ENCODE results near the gene USP13.

USP13 gene

GRCh38 chr3:179697736-179698332 is 45.0 kb downstream of the USP13 start:
- no peak for DNase-seq (ENCODE audit: low read depth)

- DNase-seq (ENCODE audit: low read depth), result no peak
Measured at GRCh38 chr3:179700716-179701115, 47.9 kb downstream of the USP13 start.

DNA sequence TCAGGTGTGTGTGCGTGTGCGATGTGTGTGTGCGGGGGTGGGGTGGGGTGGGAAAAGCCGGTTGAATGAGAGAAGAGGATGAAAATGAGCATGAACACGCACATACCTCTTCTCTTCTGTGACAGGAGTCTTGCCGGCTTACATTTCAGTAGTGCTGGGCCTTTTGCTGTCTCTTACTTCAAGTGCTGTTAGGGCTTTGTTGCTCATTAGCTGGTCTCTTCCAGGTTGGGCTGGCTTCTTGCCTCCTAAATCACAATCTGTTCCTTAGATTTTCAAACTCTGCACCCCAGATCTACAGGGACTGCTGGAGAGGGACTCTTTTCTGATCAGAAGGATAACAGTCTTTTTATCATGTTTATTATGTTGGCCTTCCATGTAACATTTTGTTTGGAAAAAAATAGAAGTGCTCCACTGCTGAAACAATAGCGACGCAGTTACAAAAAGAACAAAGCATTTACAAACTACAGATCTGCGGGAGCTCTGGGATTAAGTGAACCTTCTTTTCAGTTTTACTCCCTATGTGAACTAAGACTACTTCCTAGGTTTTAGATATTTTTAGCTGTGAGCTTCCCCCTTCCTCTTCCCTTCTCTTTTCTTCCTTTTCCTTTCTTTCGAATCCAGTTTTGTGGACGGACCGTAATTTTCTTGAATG is 48.5 kb downstream of the USP13 start:
- no peak for DNase-seq (ENCODE audit: low read depth)

- no peak for DNase-seq (ENCODE audit: low read depth)
Measured at GRCh38 chr3:179702271-179702947, 49.6 kb downstream of the USP13 start.

DNA sequence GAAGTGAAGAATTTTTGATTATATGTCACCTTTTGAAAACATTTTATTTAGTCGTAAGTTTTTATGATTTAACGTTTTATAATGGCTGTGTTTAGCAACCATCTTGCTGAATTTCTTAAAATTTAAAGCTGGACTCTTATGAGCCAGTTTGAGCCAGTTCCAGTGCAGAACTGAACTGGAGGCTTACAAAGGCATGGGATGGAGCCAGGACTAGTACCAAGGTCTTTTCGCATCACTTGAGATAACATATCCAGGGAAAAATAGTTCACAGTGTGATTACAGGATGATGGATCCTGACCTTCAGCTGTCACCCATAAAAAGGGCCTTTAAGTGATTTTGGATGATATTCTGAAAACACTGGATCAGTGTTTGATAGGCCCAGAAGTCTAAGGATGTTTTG is 51.0 kb downstream of the USP13 start:
- DNase-seq (ENCODE audit: low read depth), result no peak

GRCh38 chr3:179706233-179706632 is 53.4 kb downstream of the USP13 start:
- no peak for DNase-seq (ENCODE audit: low read depth)

DNA sequence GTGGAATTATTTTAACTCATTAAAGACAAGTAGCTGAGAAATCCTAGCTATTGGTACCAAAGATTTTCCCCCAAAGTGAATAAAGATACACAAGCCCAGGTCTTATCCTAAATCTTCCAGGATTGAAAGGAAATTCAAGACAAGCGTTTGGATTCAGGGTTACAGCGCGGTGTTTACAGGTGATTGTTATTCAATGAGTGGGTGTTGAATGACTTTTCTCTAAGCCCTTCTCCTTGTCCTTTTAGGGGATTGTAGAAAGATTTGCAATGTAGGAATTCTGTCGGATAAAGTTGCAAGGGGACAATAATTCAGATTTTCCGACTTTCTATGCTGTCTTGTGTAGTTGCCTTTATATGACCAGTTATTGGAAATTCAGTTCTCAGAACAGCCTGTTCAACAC is 57.2 kb downstream of the USP13 start:
- DNase-seq (ENCODE audit: low read depth), result no peak

- no peak for DNase-seq (ENCODE audit: low read depth)
Measured at GRCh38 chr3:179713643-179714090, 60.8 kb downstream of the USP13 start.

- no peak for DNase-seq (ENCODE audit: low read depth)
Measured at GRCh38 chr3:179715582-179715981, 62.7 kb downstream of the USP13 start.

- no peak for DNase-seq (ENCODE audit: low read depth)
Measured at GRCh38 chr3:179716226-179716625, 63.4 kb downstream of the USP13 start.

GRCh38 chr3:179716811-179717210 is 64.0 kb downstream of the USP13 start:
- no peak for DNase-seq (ENCODE audit: low read depth)

GRCh38 chr3:179717219-179717618 is 64.4 kb downstream of the USP13 start:
- DNase-seq (ENCODE audit: low read depth), result no peak

GRCh38 chr3:179719048-179719734 is 66.4 kb downstream of the USP13 start:
- no peak for DNase-seq (ENCODE audit: low read depth)

- no peak for DNase-seq (ENCODE audit: low read depth)
Measured at GRCh38 chr3:179720196-179720595, 67.4 kb downstream of the USP13 start.

GRCh38 chr3:179723617-179724016 is 70.8 kb downstream of the USP13 start:
- no peak for DNase-seq (ENCODE audit: low read depth)

- no peak for DNase-seq (ENCODE audit: low read depth)
Measured at GRCh38 chr3:179726075-179726699, 73.3 kb downstream of the USP13 start.

DNA sequence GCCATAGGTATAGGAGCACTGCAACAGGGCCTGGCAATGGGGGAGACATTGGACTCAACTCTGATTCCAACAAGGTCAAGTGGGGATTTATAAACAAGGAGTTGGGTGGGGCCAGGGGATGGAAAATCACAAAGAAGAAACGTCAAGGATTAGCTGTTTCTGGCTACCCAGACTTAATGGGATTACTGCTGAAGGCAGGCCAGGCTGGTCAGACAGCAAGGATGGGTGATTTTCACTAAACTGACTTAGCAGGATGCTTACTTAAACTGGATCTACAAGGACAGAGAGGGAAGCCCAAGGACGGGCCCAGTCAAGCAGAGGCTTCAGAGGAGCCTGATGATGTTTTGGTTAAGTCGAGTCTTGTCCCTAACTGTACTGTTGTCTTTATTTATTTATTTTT is 76.2 kb downstream of the USP13 start:
- DNase-seq (ENCODE audit: low read depth), result no peak

DNA sequence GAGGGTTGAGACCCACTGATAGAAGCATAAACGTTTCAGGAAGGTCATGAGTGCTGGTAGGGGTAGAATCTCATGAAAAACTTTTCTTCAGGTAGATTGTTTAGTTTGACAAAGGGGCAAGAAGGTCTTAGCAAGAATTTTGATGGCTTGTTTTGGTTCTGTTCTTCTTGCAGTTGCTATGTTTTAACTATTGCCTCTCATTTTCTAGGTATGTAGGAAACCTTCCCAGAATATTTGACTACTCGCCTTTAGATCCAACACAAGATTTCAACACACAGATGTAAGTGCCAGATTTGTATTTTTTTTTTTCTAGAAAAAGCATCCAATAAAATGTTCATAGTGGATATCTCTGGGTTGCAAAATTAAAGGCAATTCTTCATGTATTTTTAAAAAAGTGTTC is 77.1 kb downstream of the USP13 start:
- no peak for DNase-seq (ENCODE audit: low read depth)

GRCh38 chr3:179730506-179730905 is 77.7 kb downstream of the USP13 start:
- DNase-seq (ENCODE audit: low read depth), result no peak

GRCh38 chr3:179731544-179731943 is 78.7 kb downstream of the USP13 start:
- no peak for DNase-seq (ENCODE audit: low read depth)

DNA sequence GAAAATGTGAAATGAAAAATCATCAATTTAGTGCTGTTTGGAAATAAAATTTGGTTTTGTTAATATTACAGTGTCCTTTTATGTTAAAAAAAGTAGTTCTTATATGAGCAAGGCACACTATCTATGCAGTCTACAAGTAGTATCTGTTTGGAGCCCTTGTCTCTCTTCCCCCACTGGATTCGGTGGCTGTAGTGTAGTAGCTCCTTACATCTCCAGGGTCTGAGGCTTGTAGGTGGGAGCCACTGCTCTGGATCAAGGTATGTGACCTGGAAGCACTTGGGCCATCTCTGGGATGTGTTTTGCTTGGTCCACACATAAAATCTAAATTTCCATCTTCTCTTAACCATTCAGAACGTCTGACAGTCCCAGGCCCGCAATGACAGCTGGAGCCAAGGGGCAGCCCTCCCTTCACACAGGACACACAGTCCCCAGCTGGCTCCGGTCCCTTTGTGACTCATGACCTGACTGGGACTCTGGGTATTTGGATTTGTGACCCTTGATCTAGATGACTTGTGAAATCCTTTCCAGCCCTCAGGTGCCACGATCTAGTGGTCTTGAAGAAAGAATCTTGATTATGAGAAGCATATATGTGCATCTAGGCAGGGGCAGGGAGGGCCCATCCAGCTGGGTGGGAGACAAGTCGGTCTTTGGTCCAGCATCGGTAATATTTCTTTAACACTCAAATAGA is 80.0 kb downstream of the USP13 start:
- DNase-seq (ENCODE audit: low read depth), result no peak

- no peak for DNase-seq (ENCODE audit: low read depth)
Measured at GRCh38 chr3:179733797-179734196, 81.0 kb downstream of the USP13 start.

Data from stimulated activated CD8-positive, alpha-beta memory T cell treated with anti-CD3 and anti-CD28 coated beads, Interleukin-7, amount 100 ng/mL, for 24 hours (primary cell).